Measurements from ENCODE around the gene RAB8B. TPM values are rescaled to one million over a fixed set of nuclear protein-coding genes. Genes with fewer than 3 reads are reported as not detected.

Gene RAB8B
- total RNA-seq, 4 donors from 2014 or later = 24.9 to 93.8 (median 56.0) TPM

GRCh38 chr15:63232943-63233342 lies 43.5 kb downstream of the RAB8B start:
- no peak for TF ChIP-seq CTCF (IDR thresholded peaks at IDR 0.05; ENCODE audit: low read depth)

DNA sequence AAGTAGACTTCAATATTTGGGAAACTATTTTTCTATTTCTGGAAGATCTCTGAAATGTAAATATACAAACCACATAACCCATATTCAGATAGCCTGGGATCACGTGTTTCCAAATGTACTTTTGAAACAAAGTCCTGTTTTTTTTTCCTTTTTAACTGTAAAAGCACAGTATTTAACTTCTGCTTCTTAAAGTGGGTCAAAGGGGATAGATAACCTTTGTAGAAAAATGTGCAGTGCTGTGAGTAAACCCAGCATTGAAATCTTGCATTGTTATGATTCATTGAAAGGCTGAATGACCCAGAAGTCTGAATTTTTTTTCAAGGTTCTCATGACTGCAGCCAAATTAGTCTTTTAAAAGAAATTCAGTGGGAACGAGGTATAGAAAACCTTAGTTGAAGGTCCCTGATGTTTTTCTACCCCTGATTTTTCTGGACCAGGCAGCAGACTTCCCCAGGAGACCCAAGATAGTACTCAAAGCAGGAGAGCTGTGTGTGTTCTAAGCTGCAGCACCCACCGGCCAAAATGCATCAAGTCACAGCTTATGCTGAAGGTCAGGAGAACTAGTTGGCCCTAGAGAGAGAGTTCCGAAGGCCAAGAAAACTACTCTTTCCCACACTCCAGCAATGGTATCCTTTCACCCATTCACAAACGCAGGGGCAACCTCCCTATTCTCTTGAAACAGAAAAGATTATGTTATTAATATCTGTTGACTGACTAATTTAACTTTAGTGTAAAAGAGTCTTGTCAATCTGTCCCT lies 44.4 kb downstream of the RAB8B start:
- TF ChIP-seq CTCF (IDR thresholded peaks at IDR 0.05; ENCODE audit: low read depth) = no peak

- no peak for TF ChIP-seq CTCF (IDR thresholded peaks at IDR 0.05; ENCODE audit: low read depth)
These were observed 45.1 kb downstream of the RAB8B start for GRCh38 chr15:63234451-63234870.

DNA sequence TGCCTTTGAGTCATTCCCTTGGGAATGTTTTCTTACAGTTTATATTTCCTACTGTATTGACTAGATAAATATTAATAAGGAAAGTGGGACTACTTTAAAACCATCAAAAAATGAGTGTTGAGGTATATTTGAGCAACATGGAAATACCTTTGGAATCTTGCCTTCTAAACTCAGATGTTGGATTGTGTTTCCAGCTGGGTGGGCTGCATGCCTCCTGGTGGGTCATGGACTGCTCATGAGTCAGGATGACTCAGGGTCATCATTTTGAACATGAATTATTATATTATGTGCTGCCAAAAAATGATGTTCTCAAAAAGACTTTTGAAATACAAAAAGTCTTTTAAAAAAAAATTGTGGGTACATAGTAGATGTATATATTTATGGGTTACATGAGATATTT lies 46.9 kb downstream of the RAB8B start:
- TF ChIP-seq CTCF (IDR thresholded peaks at IDR 0.05; ENCODE audit: low read depth) = no peak

DNA sequence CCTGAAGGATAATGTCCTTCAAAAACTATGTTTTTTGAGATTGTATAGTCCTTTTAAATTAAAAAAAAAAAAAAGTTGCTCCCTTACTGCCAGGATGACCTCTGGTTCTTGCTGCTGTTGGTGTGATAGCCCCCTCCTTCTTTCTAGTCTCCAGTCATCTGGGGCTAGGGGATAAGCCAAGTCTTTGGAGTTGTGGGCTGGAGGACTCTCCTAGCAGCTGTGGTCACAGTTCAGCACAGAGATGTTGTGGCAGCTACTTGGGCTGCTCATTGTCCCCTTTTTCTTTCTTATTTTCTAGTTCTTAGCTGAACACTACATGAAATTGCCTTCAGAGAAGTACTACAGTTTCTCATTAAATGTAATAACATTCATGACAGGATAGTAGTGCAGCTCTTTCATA lies 48.8 kb downstream of the RAB8B start:
- no peak for TF ChIP-seq CTCF (IDR thresholded peaks at IDR 0.05; ENCODE audit: low read depth)

GRCh38 chr15:63238796-63239195 lies 49.4 kb downstream of the RAB8B start:
- no peak for TF ChIP-seq CTCF (IDR thresholded peaks at IDR 0.05; ENCODE audit: low read depth)

- no peak for TF ChIP-seq CTCF (IDR thresholded peaks at IDR 0.05; ENCODE audit: low read depth)
These were observed 50.7 kb downstream of the RAB8B start for GRCh38 chr15:63240109-63240508.

All from subcutaneous adipose tissue (tissue), 4 donors.